NCI-H460 (cell line): Measurements from ENCODE around the gene TMC1. TPM values are rescaled to one million over a fixed set of nuclear protein-coding genes. Genes with fewer than 3 reads are reported as not detected.
"Not testable (repeated sequence)": the region's sequence is repeated elsewhere in the genome, so short reads cannot be mapped to it uniquely, and the experiment has no call there.

Source experiments
- DNase-seq: peaks from one replicate; pipeline ENCODE4 v3.0.0-alpha.2; 2016; ENCODE audit warnings: low read depth; ENCODE audit errors: extremely low read depth
- total RNA-seq: library from RNA; depleted of rRNA; stranded (reverse); fragments of >200 nt; shearing (Covaris generic); gene quantifications from 2 replicates; pipeline ENCODE4 v1.2.3, GENCODE V29; 2014

TMC1 gene
- total RNA-seq, 1 experiment from 2014 or later: not detected

- DNase-seq: no peak
Observed at GRCh38 chr9:72749276-72749675, 227.9 kb downstream of the TMC1 start.

GRCh38 chr9:72751541-72751940 is 230.1 kb downstream of the TMC1 start:
- no peak for DNase-seq

GRCh38 chr9:72753266-72753893 is 232.0 kb downstream of the TMC1 start:
- DNase-seq: no peak

- DNase-seq: no peak
Observed at GRCh38 chr9:72755836-72756235, 234.4 kb downstream of the TMC1 start.

- DNase-seq: no peak
Observed at GRCh38 chr9:72758944-72759343, 237.5 kb downstream of the TMC1 start.

GRCh38 chr9:72763022-72763421 is 241.6 kb downstream of the TMC1 start:
- no peak for DNase-seq

- no peak for DNase-seq
Observed at GRCh38 chr9:72769546-72769945, 248.1 kb downstream of the TMC1 start.

GRCh38 chr9:72772661-72773060 is 251.3 kb downstream of the TMC1 start:
- no peak for DNase-seq

GRCh38 chr9:72773570-72773969 is 252.2 kb downstream of the TMC1 start:
- no peak for DNase-seq

- DNase-seq: no peak
Observed at GRCh38 chr9:72775570-72775969, 254.2 kb downstream of the TMC1 start.

- no peak for DNase-seq
Observed at GRCh38 chr9:72779614-72780013, 258.2 kb downstream of the TMC1 start.

GRCh38 chr9:72786948-72787347 is 265.5 kb downstream of the TMC1 start:
- no peak for DNase-seq

GRCh38 chr9:72788966-72789735 is 267.7 kb downstream of the TMC1 start:
- DNase-seq: no peak

- DNase-seq: no peak
Observed at GRCh38 chr9:72789885-72790284, 268.5 kb downstream of the TMC1 start.

- no peak for DNase-seq
Observed at GRCh38 chr9:72790989-72791388, 269.6 kb downstream of the TMC1 start.

- no peak for DNase-seq
Observed at GRCh38 chr9:72791436-72791835, 270.0 kb downstream of the TMC1 start.

- DNase-seq: no peak
Observed at GRCh38 chr9:72794946-72795345, 273.5 kb downstream of the TMC1 start.

GRCh38 chr9:72800328-72800994 is 279.1 kb downstream of the TMC1 start:
- no peak for DNase-seq

- no peak for DNase-seq
Observed at GRCh38 chr9:72805238-72805637, 283.8 kb downstream of the TMC1 start.

GRCh38 chr9:72806313-72806809 is 285.0 kb downstream of the TMC1 start:
- not testable (repeated sequence) for DNase-seq

GRCh38 chr9:72807765-72808445 is 286.5 kb downstream of the TMC1 start:
- DNase-seq: peak; percentile 28
